ENCODE measurements around the gene VPS26C. TPM values are rescaled to one million over a fixed set of nuclear protein-coding genes. Genes with fewer than 3 reads are reported as not detected.
"Not testable (repeated sequence)": the region's sequence is repeated elsewhere in the genome, so short reads cannot be mapped to it uniquely, and the experiment has no call there.

The VPS26C gene
- total RNA-seq, 2 experiments from 2014 or later, result 31.8 to 36.0 TPM

- H3K9me3 Mint-ChIP-seq, result no peaks in the 10 kb centered on the region
- ATAC-seq (ENCODE audit: poor library complexity), result no peak
- CTCF ChIA-PET, result no interaction called here
- no peaks in the 10 kb centered on the region for H3K27me3 Mint-ChIP-seq
- no peak overlapping the region for H3K4me3 Mint-ChIP-seq
- H3K9me3 ChIP-seq (ENCODE audit: control insufficient read depth in 1 of 2, insufficient read depth in 1 of 2, low read length in 2 of 2), result no peaks in the 10 kb centered on the region
- H3K36me3 Mint-ChIP-seq (ENCODE audit: low read depth), result no peaks in the 10 kb centered on the region
- H3K4me3 ChIP-seq (ENCODE audit: low read length), result no peak overlapping the region
- no peak overlapping the region for H3K27ac Mint-ChIP-seq
- POLR2A ChIA-PET, result no interaction called here
- no peaks in the 10 kb centered on the region for H3K36me3 ChIP-seq (ENCODE audit: insufficient read depth, low read length)
- no peaks in the 10 kb centered on the region for H3K4me1 Mint-ChIP-seq (ENCODE audit: low read depth)
- H3K27ac ChIP-seq (ENCODE audit: low read depth in 1 of 2, low read length in 2 of 2), result no peak overlapping the region
- intact Hi-C loops (cut with DNase I, micrococcal nuclease), result no loop called here
- no peak for DNase-seq
- TF ChIP-seq CTCF (IDR thresholded peaks at IDR 0.05), result no peak
- H3K27me3 ChIP-seq (ENCODE audit: control insufficient read depth in 1 of 2, insufficient read depth in 2 of 2, low read length in 2 of 2), result no peaks in the 10 kb centered on the region
- H3K4me1 ChIP-seq (ENCODE audit: insufficient read depth, low read length), result no peaks in the 10 kb centered on the region
Observed at GRCh38 chr21:37281579-37281978, 14.4 kb upstream of the VPS26C start.

- ATAC-seq (ENCODE audit: poor library complexity); POLR2A ChIA-PET; H3K9me3 ChIP-seq (ENCODE audit: control insufficient read depth in 1 of 2, insufficient read depth in 1 of 2, low read length in 2 of 2); H3K4me1 ChIP-seq (ENCODE audit: insufficient read depth, low read length); H3K27ac ChIP-seq (ENCODE audit: low read depth in 1 of 2, low read length in 2 of 2); H3K4me1 Mint-ChIP-seq (ENCODE audit: low read depth); H3K9me3 Mint-ChIP-seq; intact Hi-C loops (cut with DNase I, micrococcal nuclease); H3K27ac Mint-ChIP-seq; H3K36me3 Mint-ChIP-seq (ENCODE audit: low read depth); H3K27me3 ChIP-seq (ENCODE audit: control insufficient read depth in 1 of 2, insufficient read depth in 2 of 2, low read length in 2 of 2); CTCF ChIA-PET; H3K4me3 Mint-ChIP-seq; H3K27me3 Mint-ChIP-seq; H3K4me3 ChIP-seq (ENCODE audit: low read length); DNase-seq; H3K36me3 ChIP-seq (ENCODE audit: insufficient read depth, low read length): not testable (repeated sequence)
Observed at GRCh38 chr21:37279271-37279670, 12.1 kb upstream of the VPS26C start.

GRCh38 chr21:37278199-37278598 is 11.1 kb upstream of the VPS26C start:
- Mint-ChIP-seq H3K4me3 (no peak overlapping the region), H3K36me3 (ENCODE audit: low read depth) (no peaks in the 10 kb centered on the region), H3K27ac (no peak overlapping the region), H3K9me3 (no peaks in the 10 kb centered on the region), H3K27me3 (no peaks in the 10 kb centered on the region), H3K4me1 (ENCODE audit: low read depth) (no peaks in the 10 kb centered on the region)
- POLR2A ChIA-PET, result no interaction called here
- CTCF ChIA-PET, result no interaction called here
- no peaks in the 10 kb centered on the region for H3K36me3 ChIP-seq (ENCODE audit: insufficient read depth, low read length)
- H3K27me3 ChIP-seq (ENCODE audit: control insufficient read depth in 1 of 2, insufficient read depth in 2 of 2, low read length in 2 of 2), result no peaks in the 10 kb centered on the region
- no peak for ATAC-seq (ENCODE audit: poor library complexity)
- no peaks in the 10 kb centered on the region for H3K4me1 ChIP-seq (ENCODE audit: insufficient read depth, low read length)
- H3K27ac ChIP-seq (ENCODE audit: low read depth in 1 of 2, low read length in 2 of 2), result no peak overlapping the region
- no peak overlapping the region for H3K4me3 ChIP-seq (ENCODE audit: low read length)
- no peaks in the 10 kb centered on the region for H3K9me3 ChIP-seq (ENCODE audit: control insufficient read depth in 1 of 2, insufficient read depth in 1 of 2, low read length in 2 of 2)
- DNase-seq, result no peak
- no peak for TF ChIP-seq CTCF (IDR thresholded peaks at IDR 0.05)
- intact Hi-C loops (cut with DNase I, micrococcal nuclease), result no loop called here

- H3K4me3 ChIP-seq (ENCODE audit: low read length), result no peak overlapping the region
- H3K4me1 Mint-ChIP-seq (ENCODE audit: low read depth), result no peaks in the 10 kb centered on the region
- no peaks in the 10 kb centered on the region for H3K36me3 ChIP-seq (ENCODE audit: insufficient read depth, low read length)
- DNase-seq (no peak), ATAC-seq (ENCODE audit: poor library complexity) (no peak)
- no peak for TF ChIP-seq CTCF (IDR thresholded peaks at IDR 0.05)
- no peaks in the 10 kb centered on the region for H3K9me3 ChIP-seq (ENCODE audit: control insufficient read depth in 1 of 2, insufficient read depth in 1 of 2, low read length in 2 of 2)
- no peak overlapping the region for H3K4me3 Mint-ChIP-seq
- H3K27me3 Mint-ChIP-seq, result no peaks in the 10 kb centered on the region
- no peaks in the 10 kb centered on the region for H3K27me3 ChIP-seq (ENCODE audit: control insufficient read depth in 1 of 2, insufficient read depth in 2 of 2, low read length in 2 of 2)
- H3K27ac ChIP-seq (ENCODE audit: low read depth in 1 of 2, low read length in 2 of 2), result no peak overlapping the region
- intact Hi-C loops (cut with DNase I, micrococcal nuclease), result no loop called here
- H3K9me3 Mint-ChIP-seq, result no peaks in the 10 kb centered on the region
- no peaks in the 10 kb centered on the region for H3K4me1 ChIP-seq (ENCODE audit: insufficient read depth, low read length)
- H3K27ac Mint-ChIP-seq, result no peak overlapping the region
- no peaks in the 10 kb centered on the region for H3K36me3 Mint-ChIP-seq (ENCODE audit: low read depth)
- CTCF ChIA-PET, result no interaction called here
- POLR2A ChIA-PET, result no interaction called here
Observed at GRCh38 chr21:37276377-37276776, 9.2 kb upstream of the VPS26C start.

All from CD4-positive, alpha-beta T cell (primary cell).